Measurements from ENCODE around the gene ADCY5. TPM values are rescaled to one million over a fixed set of nuclear protein-coding genes. Genes with fewer than 3 reads are reported as not detected.

ADCY5 gene
- total and polyA plus RNA-seq, 2 donors (not counting 1 experiment from before 2014, with no cell fraction given) = not detected

DNA sequence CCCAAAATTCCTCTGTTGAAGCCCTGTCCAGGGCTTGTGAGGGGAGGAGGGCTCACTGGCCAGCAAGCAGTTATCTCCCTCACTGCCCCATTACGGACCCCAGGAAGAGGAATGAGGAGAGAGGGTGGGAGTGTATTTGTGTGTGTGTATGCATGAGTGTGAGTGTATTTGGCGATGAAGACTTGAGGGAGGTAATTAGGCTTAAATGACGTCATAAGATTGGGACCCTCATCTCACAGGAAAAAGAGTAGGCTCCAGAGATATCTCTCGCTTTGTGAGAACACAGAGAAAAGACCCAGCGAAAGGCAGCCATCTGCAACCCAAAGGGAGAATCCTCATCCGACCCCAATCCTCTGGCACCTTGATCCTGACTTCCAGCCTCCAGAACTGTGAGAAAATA is 32.2 kb downstream of the ADCY5 start:
- H3K36me3 ChIP-seq (replicated peaks in 1 of 2; ENCODE audit: control extremely low read depth in 1 of 2, control insufficient read depth in 1 of 2, extremely low read depth in 1 of 2, insufficient read depth in 2 of 2, low read length in 1 of 2) = no peaks in the 10 kb centered on the region
- H3K27ac Mint-ChIP-seq = no peak overlapping the region
- intact Hi-C loops (cut with micrococcal nuclease) = no loop called here
- CTCF ChIA-PET = no interaction called here
- ATAC-seq (ENCODE audit: low read depth) (no peak), DNase-seq (no peak)
- no peaks in the 10 kb centered on the region for H3K4me1 Mint-ChIP-seq
- no peaks in the 10 kb centered on the region for H3K9me3 Mint-ChIP-seq (ENCODE audit: insufficient read depth)
- 94% methylated on average over 4 of the region's 6 CpGs for WGBS (ENCODE audit: insufficient coverage)
- no peaks in the 10 kb centered on the region for H3K27me3 ChIP-seq (replicated peaks in 1 of 4; ENCODE audit: control extremely low read depth in 1 of 4, control insufficient read depth in 3 of 4, insufficient read depth in 4 of 4, low read length in 3 of 4)
- TF ChIP-seq EZH2 (IDR thresholded peaks at IDR 0.05; ENCODE audit: borderline replicate concordance, insufficient read depth, low read depth, low read length, poor library complexity, severe bottlenecking) = no peak
- TF ChIP-seq, protein P1, sequence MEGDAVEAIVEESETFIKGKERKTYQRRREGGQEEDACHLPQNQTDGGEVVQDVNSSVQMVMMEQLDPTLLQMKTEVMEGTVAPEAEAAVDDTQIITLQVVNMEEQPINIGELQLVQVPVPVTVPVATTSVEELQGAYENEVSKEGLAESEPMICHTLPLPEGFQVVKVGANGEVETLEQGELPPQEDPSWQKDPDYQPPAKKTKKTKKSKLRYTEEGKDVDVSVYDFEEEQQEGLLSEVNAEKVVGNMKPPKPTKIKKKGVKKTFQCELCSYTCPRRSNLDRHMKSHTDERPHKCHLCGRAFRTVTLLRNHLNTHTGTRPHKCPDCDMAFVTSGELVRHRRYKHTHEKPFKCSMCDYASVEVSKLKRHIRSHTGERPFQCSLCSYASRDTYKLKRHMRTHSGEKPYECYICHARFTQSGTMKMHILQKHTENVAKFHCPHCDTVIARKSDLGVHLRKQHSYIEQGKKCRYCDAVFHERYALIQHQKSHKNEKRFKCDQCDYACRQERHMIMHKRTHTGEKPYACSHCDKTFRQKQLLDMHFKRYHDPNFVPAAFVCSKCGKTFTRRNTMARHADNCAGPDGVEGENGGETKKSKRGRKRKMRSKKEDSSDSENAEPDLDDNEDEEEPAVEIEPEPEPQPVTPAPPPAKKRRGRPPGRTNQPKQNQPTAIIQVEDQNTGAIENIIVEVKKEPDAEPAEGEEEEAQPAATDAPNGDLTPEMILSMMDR (IDR thresholded peaks at IDR 0.05) = no peak
- no peak overlapping the region for H3K4me3 ChIP-seq (ENCODE audit: control extremely low read depth in 1 of 5, extremely low read depth in 1 of 5, insufficient read depth in 1 of 5, low read depth in 2 of 5, low read length in 4 of 5)
- H2AFZ ChIP-seq (ENCODE audit: insufficient read depth, low read depth, low read length, poor library complexity, severe bottlenecking) = no peak overlapping the region
- no peak overlapping the region for H3K4me3 Mint-ChIP-seq
- H3K79me2 ChIP-seq (ENCODE audit: control insufficient read depth, insufficient read depth, low read length) = no peaks in the 10 kb centered on the region
- no peak overlapping the region for H3K27ac ChIP-seq (ENCODE audit: low read length in 2 of 2)
- POLR2A ChIA-PET = no interaction called here
- no peaks in the 10 kb centered on the region for H3K4me1 ChIP-seq (ENCODE audit: control insufficient read depth in 2 of 2, insufficient read depth in 2 of 2, low read length in 2 of 2)
- H4K20me1 ChIP-seq (ENCODE audit: control insufficient read depth, insufficient read depth, low read length, poor library complexity, severe bottlenecking) = no peaks in the 10 kb centered on the region
- H3K27me3 Mint-ChIP-seq = no peaks in the 10 kb centered on the region
- no peak overlapping the region for H3K4me2 ChIP-seq (replicated peaks; ENCODE audit: low read depth, low read length, poor library complexity, severe bottlenecking)
- no peak overlapping the region for H3K9ac ChIP-seq (ENCODE audit: low read length)
- H3K9me3 ChIP-seq (ENCODE audit: control extremely low read depth in 1 of 3, control insufficient read depth in 2 of 3, insufficient read depth in 1 of 3, low read length in 2 of 3) = no peaks in the 10 kb centered on the region

DNA sequence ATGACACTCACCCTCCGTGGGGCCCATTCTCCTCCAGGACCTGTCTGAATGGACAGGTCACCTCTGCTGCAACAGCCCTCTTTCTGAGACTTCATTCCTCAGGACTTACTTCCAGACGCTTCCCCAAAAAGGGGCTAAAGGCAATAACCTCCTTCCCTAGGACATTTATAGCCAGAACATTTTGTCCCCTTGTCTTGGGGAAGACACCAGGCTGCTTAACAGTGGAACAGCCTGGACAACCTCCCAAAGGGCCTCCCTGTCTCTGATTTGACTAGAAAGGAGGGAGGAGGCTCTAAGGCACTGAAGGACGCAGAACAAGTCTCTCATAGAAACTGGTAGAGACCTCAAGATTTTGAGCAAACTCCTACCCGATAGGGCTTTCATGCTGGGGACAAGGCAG is 32.7 kb downstream of the ADCY5 start:
- 84% methylated on average over 4 of the region's 4 CpGs for WGBS (ENCODE audit: insufficient coverage)
- H2AFZ ChIP-seq (ENCODE audit: insufficient read depth, low read depth, low read length, poor library complexity, severe bottlenecking) = no peak overlapping the region
- Mint-ChIP-seq H3K27me3 (no peaks in the 10 kb centered on the region), H3K4me3 (no peak overlapping the region), H3K27ac (no peak overlapping the region), H3K9me3 (ENCODE audit: insufficient read depth) (no peaks in the 10 kb centered on the region), H3K4me1 (no peaks in the 10 kb centered on the region)
- H3K27ac ChIP-seq (ENCODE audit: low read length in 2 of 2) = no peak overlapping the region
- TF ChIP-seq, protein P1 (IDR thresholded peaks at IDR 0.05) = no peak
- TF ChIP-seq EZH2 (IDR thresholded peaks at IDR 0.05; ENCODE audit: borderline replicate concordance, insufficient read depth, low read depth, low read length, poor library complexity, severe bottlenecking) = no peak
- no peak overlapping the region for H3K4me3 ChIP-seq (ENCODE audit: control extremely low read depth in 1 of 5, extremely low read depth in 1 of 5, insufficient read depth in 1 of 5, low read depth in 2 of 5, low read length in 4 of 5)
- H3K9me3 ChIP-seq (ENCODE audit: control extremely low read depth in 1 of 3, control insufficient read depth in 2 of 3, insufficient read depth in 1 of 3, low read length in 2 of 3) = no peaks in the 10 kb centered on the region
- H3K9ac ChIP-seq (ENCODE audit: low read length) = no peak overlapping the region
- no peaks in the 10 kb centered on the region for H3K4me1 ChIP-seq (ENCODE audit: control insufficient read depth in 2 of 2, insufficient read depth in 2 of 2, low read length in 2 of 2)
- H3K4me2 ChIP-seq (replicated peaks; ENCODE audit: low read depth, low read length, poor library complexity, severe bottlenecking) = no peak overlapping the region
- no peaks in the 10 kb centered on the region for H3K27me3 ChIP-seq (replicated peaks in 1 of 4; ENCODE audit: control extremely low read depth in 1 of 4, control insufficient read depth in 3 of 4, insufficient read depth in 4 of 4, low read length in 3 of 4)
- POLR2A ChIA-PET = no interaction called here
- no peaks in the 10 kb centered on the region for H3K79me2 ChIP-seq (ENCODE audit: control insufficient read depth, insufficient read depth, low read length)
- H4K20me1 ChIP-seq (ENCODE audit: control insufficient read depth, insufficient read depth, low read length, poor library complexity, severe bottlenecking) = no peaks in the 10 kb centered on the region
- no peaks in the 10 kb centered on the region for H3K36me3 ChIP-seq (replicated peaks in 1 of 2; ENCODE audit: control extremely low read depth in 1 of 2, control insufficient read depth in 1 of 2, extremely low read depth in 1 of 2, insufficient read depth in 2 of 2, low read length in 1 of 2)
- DNase-seq (no peak), ATAC-seq (ENCODE audit: low read depth) (no peak)
- CTCF ChIA-PET = no interaction called here
- intact Hi-C loops (cut with micrococcal nuclease) = no loop called here
